HepG2 (cell line): Measurements from ENCODE around the gene RBM15B. TPM values are rescaled to one million over a fixed set of nuclear protein-coding genes. Genes with fewer than 3 reads are reported as not detected.

Experiments
- ARID5B ChIP-seq: IDR thresholded peaks from 2 replicates; pipeline ENCODE4 v1.4.0; 2020; ENCODE audit warnings: mild to moderate bottlenecking, missing genetic modification reagents
- CHD2 ChIP-seq: IDR thresholded peaks from 2 replicates; pipeline ENCODE4 v1.6.1; 2011; ENCODE audit warnings: low read depth, low read length, improper control_type of control experiment
- EZH2 ChIP-seq: conservative IDR thresholded peaks from 2 replicates; pipeline ENCODE4 v1.6.1; 2012; ENCODE audit warnings: mild to moderate bottlenecking, low read depth, low read length, moderate library complexity
- FOSL2 ChIP-seq: sonication (generic); formaldehyde crosslinking; IDR thresholded peaks from 2 replicates; pipeline ENCODE4 v1.4.0; 2020; ENCODE audit warnings: missing genetic modification reagents
- GLMP ChIP-seq: sonication (generic); formaldehyde crosslinking; IDR thresholded peaks from 2 replicates; pipeline ENCODE4 v1.9.0; 2021; ENCODE audit warnings: missing genetic modification reagents, mild to moderate bottlenecking, borderline replicate concordance
- MXI1 ChIP-seq: IDR thresholded peaks from 3 replicates; pipeline ENCODE4 v1.6.1; 2012; ENCODE audit warnings: low read depth, low read length, inconsistent platforms, borderline replicate concordance
- PPARG ChIP-seq: conservative IDR thresholded peaks from 2 replicates; pipeline ENCODE4 v1.6.1; 2016; ENCODE audit warnings: missing biosample characterization, missing genetic modification reagents
- PRDM4 ChIP-seq: sonication (generic); formaldehyde crosslinking; IDR thresholded peaks from 2 replicates; pipeline ENCODE4 v1.9.0; 2021; ENCODE audit warnings: missing genetic modification reagents, borderline replicate concordance
- PRMT3 ChIP-seq: sonication (generic); formaldehyde crosslinking; IDR thresholded peaks from 2 replicates; pipeline ENCODE4 v1.8.1; 2022; ENCODE audit warnings: low read depth, mild to moderate bottlenecking, moderate library complexity, missing genetic modification reagents, borderline replicate concordance
- RARA ChIP-seq: IDR thresholded peaks from 2 replicates; pipeline ENCODE4 v1.6.1; 2016; ENCODE audit warnings: missing genetic modification reagents, missing compliant biosample characterization
- RARG ChIP-seq: sonication (generic); formaldehyde crosslinking; IDR thresholded peaks from 2 replicates; pipeline ENCODE4 v1.4.0; 2020; ENCODE audit warnings: low read depth, mild to moderate bottlenecking, missing genetic modification reagents
- RBM22 ChIP-seq: fragments of 200-400 bp; formaldehyde crosslinking; optimal IDR thresholded peaks from 2 replicates; pipeline ENCODE3; 2017; ENCODE audit warnings: mild to moderate bottlenecking, low read length, moderate library complexity
- SIX1 ChIP-seq: sonication (generic); formaldehyde crosslinking; IDR thresholded peaks from 2 replicates; pipeline ENCODE4 v1.4.0; 2020; ENCODE audit warnings: missing genetic modification reagents, borderline replicate concordance
- SRSF4 ChIP-seq: fragments of 200-400 bp; formaldehyde crosslinking; IDR thresholded peaks from one replicate; pipeline ENCODE4 v1.6.1; 2018; ENCODE audit warnings: mild to moderate bottlenecking, low read depth, low read length, moderate library complexity; ENCODE audit not compliant: poor library complexity, severe bottlenecking
- STAG1 ChIP-seq: sonication (generic); formaldehyde crosslinking; IDR thresholded peaks from 2 replicates; pipeline ENCODE4 v1.4.0; 2020; ENCODE audit warnings: missing genetic modification reagents
- THAP8 ChIP-seq: sonication (generic); formaldehyde crosslinking; IDR thresholded peaks from 2 replicates; pipeline ENCODE4 v1.5.1; 2020; ENCODE audit warnings: missing genetic modification reagents, mild to moderate bottlenecking, borderline replicate concordance
- XRCC5 ChIP-seq: fragments of 200-400 bp; formaldehyde crosslinking; optimal IDR thresholded peaks from 2 replicates; pipeline ENCODE3; 2017; ENCODE audit warnings: mild to moderate bottlenecking, low read length
- ZMYM2 ChIP-seq: sonication (generic); formaldehyde crosslinking; IDR thresholded peaks from 2 replicates; pipeline ENCODE4 v1.8.0; 2022; ENCODE audit warnings: mild to moderate bottlenecking, missing genetic modification reagents
- ZNF780A ChIP-seq: sonication (generic); formaldehyde crosslinking; IDR thresholded peaks from 2 replicates; pipeline ENCODE4 v1.8.0; 2022; ENCODE audit warnings: mild to moderate bottlenecking, missing genetic modification reagents, moderate library complexity
- polyA plus RNA-seq, 8 experiments: library from polyadenylated mRNA; depleted of rRNA in 3 of 8; stranded (reverse) in 7 of 8; unstranded in 1 of 8; fragments of >200 nt; fragmentation: Illumina TruSeq in 4 of 8; extraction: Trizol in 4 of 8; gene quantifications; 2 replicates each; pipeline versions ENCODE4 v1.2.1 to v1.2.3, GENCODE V29; 2011 to 2016; ENCODE audit warnings: low read depth in 4 of 8, missing spikeins in 1 of 8, mixed read lengths in 1 of 8; ENCODE audit not compliant: insufficient read depth in 1 of 8
- total RNA-seq, 5 experiments: library from RNA; depleted of rRNA; stranded (reverse); fragments of >200 nt; fragmentation: Illumina TruSeq; extraction: Trizol; gene quantifications; 2 replicates each; pipeline ENCODE4 v1.2.3, GENCODE V29; 2016; ENCODE audit warnings: low read depth in 1 of 5

RBM15B gene
- total and polyA plus RNA-seq, 2 of the 13 experiments (the other 11 are each of a cell fraction or from before 2014, with no cell fraction given) = 8.2 to 19.3 TPM

- TF ChIP-seq XRCC5 = no peak
- TF ChIP-seq RBM22 = no peak
- peak; percentile 71 for TF ChIP-seq FOSL2
- TF ChIP-seq STAG1 (CRISPR knock-in tag) = no peak
- TF ChIP-seq PRMT3 (CRISPR knock-in tag) = no peak
- TF ChIP-seq RARA (CRISPR knock-in tag) = peak; percentile 64
- TF ChIP-seq EZH2 = no peak
- no peak for TF ChIP-seq PRDM4 (CRISPR knock-in tag)
- TF ChIP-seq ARID5B (CRISPR knock-in tag) = 0 out of 2 replicates have a peak, but pooled peaks have one; percentile 11
- TF ChIP-seq ZNF780A (CRISPR knock-in tag) = no peak
- TF ChIP-seq SIX1 = no peak
- no peak for TF ChIP-seq GLMP
- TF ChIP-seq THAP8 (CRISPR knock-in tag) = no peak
- no peak for TF ChIP-seq ZMYM2 (CRISPR knock-in tag)
- no peak for TF ChIP-seq SRSF4
- TF ChIP-seq RARG (CRISPR knock-in tag) = no peak
- no peak for TF ChIP-seq PPARG (CRISPR knock-in tag)
- no peak for TF ChIP-seq MXI1
- TF ChIP-seq CHD2 = no peak
Measured at GRCh38 chr3:51343918-51344687, 47.0 kb upstream of the RBM15B start (continued).
